ENCODE results near the gene CDIPT. TPM values are rescaled to one million over a fixed set of nuclear protein-coding genes. Genes with fewer than 3 reads are reported as not detected.

Gene CDIPT
- total RNA-seq, 1 donor from 2014 or later: 88.1 TPM

DNA sequence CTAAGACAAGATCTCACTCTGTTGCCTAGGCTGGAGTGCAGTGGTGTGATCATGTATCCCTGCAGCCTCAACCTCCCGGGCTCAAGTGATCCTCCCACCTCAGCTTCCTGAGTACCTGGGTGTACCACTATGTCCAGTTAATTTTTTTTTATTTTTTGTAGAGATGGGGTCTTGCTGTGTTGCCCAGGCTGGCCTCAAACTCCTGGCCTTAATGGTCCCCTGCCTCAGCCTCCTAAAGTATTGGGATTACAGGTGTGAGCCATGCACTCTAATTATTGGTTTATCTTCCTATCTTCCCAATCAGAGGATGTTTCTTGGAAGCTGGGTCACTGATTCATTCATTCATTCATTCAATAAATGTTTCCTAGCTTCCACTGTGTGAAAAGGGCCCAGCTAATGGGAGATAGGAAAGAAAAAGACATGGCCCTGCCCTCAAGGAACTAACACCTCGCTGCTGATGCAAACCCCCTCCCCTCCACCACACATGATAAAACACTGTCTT, 45.7 kb upstream of the CDIPT start:
- no peak for DNase-seq (ENCODE audit: low read depth)
- Histone ChIP-seq H3K4me3 (ENCODE audit: insufficient read depth, low read depth, low read length) (no peak overlapping the region), H2AFZ (ENCODE audit: low read depth, low read length) (no peak overlapping the region), H3K36me3 (ENCODE audit: insufficient read depth, low read length) (peaks cover 3% of the 10 kb centered on the region), H3K79me2 (ENCODE audit: insufficient read depth, low read length) (no peaks in the 10 kb centered on the region), H3K9ac (ENCODE audit: low read length) (no peak overlapping the region), H3K9me3 (ENCODE audit: insufficient read depth, low read depth, low read length) (no peaks in the 10 kb centered on the region), H3K4me1 (ENCODE audit: insufficient read depth, low read length) (no peaks in the 10 kb centered on the region), H3K4me2 (ENCODE audit: low read length) (no peak overlapping the region), H3K27me3 (ENCODE audit: insufficient read depth, low read length) (no peaks in the 10 kb centered on the region), H4K20me1 (ENCODE audit: insufficient read depth, low read length) (peaks cover 9% of the 10 kb centered on the region), H3K27ac (ENCODE audit: low read depth, low read length) (no peak overlapping the region)
- no peak overlapping the region for H3K27ac Mint-ChIP-seq (ENCODE audit: unreplicated experiment)
- H3K36me3 Mint-ChIP-seq (ENCODE audit: low read depth, unreplicated experiment): peaks cover 11% of the 10 kb centered on the region
- TF ChIP-seq, protein P1, sequence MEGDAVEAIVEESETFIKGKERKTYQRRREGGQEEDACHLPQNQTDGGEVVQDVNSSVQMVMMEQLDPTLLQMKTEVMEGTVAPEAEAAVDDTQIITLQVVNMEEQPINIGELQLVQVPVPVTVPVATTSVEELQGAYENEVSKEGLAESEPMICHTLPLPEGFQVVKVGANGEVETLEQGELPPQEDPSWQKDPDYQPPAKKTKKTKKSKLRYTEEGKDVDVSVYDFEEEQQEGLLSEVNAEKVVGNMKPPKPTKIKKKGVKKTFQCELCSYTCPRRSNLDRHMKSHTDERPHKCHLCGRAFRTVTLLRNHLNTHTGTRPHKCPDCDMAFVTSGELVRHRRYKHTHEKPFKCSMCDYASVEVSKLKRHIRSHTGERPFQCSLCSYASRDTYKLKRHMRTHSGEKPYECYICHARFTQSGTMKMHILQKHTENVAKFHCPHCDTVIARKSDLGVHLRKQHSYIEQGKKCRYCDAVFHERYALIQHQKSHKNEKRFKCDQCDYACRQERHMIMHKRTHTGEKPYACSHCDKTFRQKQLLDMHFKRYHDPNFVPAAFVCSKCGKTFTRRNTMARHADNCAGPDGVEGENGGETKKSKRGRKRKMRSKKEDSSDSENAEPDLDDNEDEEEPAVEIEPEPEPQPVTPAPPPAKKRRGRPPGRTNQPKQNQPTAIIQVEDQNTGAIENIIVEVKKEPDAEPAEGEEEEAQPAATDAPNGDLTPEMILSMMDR (IDR thresholded peaks at IDR 0.05; ENCODE audit: insufficient read depth, low read depth, low read length): no peak
- TF ChIP-seq EZH2 (IDR thresholded peaks at IDR 0.05; ENCODE audit: insufficient read depth, low read length): no peak
- peaks cover 3% of the 10 kb centered on the region for H3K4me1 Mint-ChIP-seq (ENCODE audit: low read depth, unreplicated experiment)
- no peaks in the 10 kb centered on the region for H3K27me3 Mint-ChIP-seq (ENCODE audit: low read depth, unreplicated experiment)
- H3K4me3 Mint-ChIP-seq (ENCODE audit: unreplicated experiment): no peak overlapping the region
- no peaks in the 10 kb centered on the region for H3K9me3 Mint-ChIP-seq (ENCODE audit: unreplicated experiment)
- no peak for FAIRE-seq

DNA sequence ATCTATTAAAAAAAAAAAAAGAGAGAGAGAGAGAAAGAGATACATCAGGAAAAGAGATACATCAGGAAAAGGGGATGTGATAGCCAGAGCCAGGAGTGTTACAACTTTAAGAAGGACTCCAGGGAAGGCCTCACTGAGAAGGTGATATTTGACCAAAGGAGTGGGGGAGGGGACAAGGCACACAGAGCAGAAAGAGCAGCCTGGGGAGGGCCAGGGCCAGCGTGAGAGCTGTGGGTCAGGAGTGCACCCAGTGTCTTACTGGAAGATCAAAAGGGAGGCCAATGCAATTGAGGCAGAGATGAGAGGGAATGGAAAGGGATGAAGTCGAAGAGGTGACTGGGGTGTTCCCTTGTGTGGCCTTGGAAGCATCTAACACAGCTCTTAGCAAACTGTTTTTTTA, 44.9 kb upstream of the CDIPT start:
- H3K36me3 ChIP-seq (ENCODE audit: insufficient read depth, low read length): peaks cover 3% of the 10 kb centered on the region
- H3K27me3 ChIP-seq (ENCODE audit: insufficient read depth, low read length): no peaks in the 10 kb centered on the region
- no peak overlapping the region for H2AFZ ChIP-seq (ENCODE audit: low read depth, low read length)
- no peaks in the 10 kb centered on the region for H3K4me1 ChIP-seq (ENCODE audit: insufficient read depth, low read length)
- no peaks in the 10 kb centered on the region for H3K9me3 ChIP-seq (ENCODE audit: insufficient read depth, low read depth, low read length)
- Mint-ChIP-seq H3K4me1 (ENCODE audit: low read depth, unreplicated experiment) (peaks cover 8% of the 10 kb centered on the region), H3K27me3 (ENCODE audit: low read depth, unreplicated experiment) (no peaks in the 10 kb centered on the region), H3K4me3 (ENCODE audit: unreplicated experiment) (no peak overlapping the region), H3K36me3 (ENCODE audit: low read depth, unreplicated experiment) (peaks cover 9% of the 10 kb centered on the region), H3K27ac (ENCODE audit: unreplicated experiment) (no peak overlapping the region), H3K9me3 (ENCODE audit: unreplicated experiment) (no peaks in the 10 kb centered on the region)
- TF ChIP-seq EZH2 (IDR thresholded peaks at IDR 0.05; ENCODE audit: insufficient read depth, low read length): no peak
- TF ChIP-seq, protein P1 (IDR thresholded peaks at IDR 0.05; ENCODE audit: insufficient read depth, low read depth, low read length): no peak
- H3K9ac ChIP-seq (ENCODE audit: low read length): no peak overlapping the region
- H3K79me2 ChIP-seq (ENCODE audit: insufficient read depth, low read length): no peaks in the 10 kb centered on the region
- FAIRE-seq: no peak
- H3K4me2 ChIP-seq (ENCODE audit: low read length): no peak overlapping the region
- H4K20me1 ChIP-seq (ENCODE audit: insufficient read depth, low read length): peaks cover 13% of the 10 kb centered on the region
- no peak for DNase-seq (ENCODE audit: low read depth)
- no peak overlapping the region for H3K4me3 ChIP-seq (ENCODE audit: insufficient read depth, low read depth, low read length)
- H3K27ac ChIP-seq (ENCODE audit: low read depth, low read length): no peak overlapping the region

DNA sequence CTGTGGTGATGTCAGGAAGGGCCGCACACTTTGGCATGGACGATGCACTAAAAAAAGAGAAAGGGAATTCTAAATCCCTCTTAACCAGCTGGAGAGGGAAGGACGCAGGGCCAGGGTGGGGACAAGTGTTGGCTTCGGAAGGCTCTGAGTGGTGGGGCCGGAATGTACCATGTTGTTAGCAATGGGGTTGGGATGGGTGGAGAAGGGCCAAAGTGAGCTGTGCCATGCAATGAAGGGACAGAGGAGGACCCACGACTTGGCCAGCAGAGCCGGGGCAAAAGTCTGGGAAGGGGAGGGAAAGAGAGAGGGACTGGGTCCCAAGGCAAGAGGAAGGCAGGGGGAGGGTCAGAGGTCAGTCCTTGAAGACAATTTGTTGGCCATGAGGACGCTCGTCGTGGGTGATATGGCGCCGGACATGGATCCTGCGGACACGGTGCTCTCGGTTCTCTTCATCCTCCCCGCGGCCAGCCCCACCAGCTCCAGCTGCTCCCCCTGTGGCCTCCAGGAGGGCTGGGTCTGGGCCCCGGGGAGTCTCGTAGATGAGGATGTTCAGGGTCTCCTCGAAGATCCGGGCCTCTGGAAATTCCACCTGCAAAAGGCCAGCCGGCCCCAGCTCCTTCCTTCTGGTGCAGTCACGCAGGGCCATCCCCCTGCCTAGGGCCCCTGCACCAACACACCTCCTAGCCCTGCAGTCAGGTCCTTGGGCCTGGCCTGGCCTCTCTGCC, 43.7 kb upstream of the CDIPT start:
- Histone ChIP-seq H3K4me2 (ENCODE audit: low read length) (no peak overlapping the region), H3K36me3 (ENCODE audit: insufficient read depth, low read length) (peaks cover 3% of the 10 kb centered on the region), H4K20me1 (ENCODE audit: insufficient read depth, low read length) (peaks cover 19% of the 10 kb centered on the region), H3K9ac (ENCODE audit: low read length) (no peak overlapping the region), H3K9me3 (ENCODE audit: insufficient read depth, low read depth, low read length) (no peaks in the 10 kb centered on the region), H3K4me3 (ENCODE audit: insufficient read depth, low read depth, low read length) (no peak overlapping the region), H3K79me2 (ENCODE audit: insufficient read depth, low read length) (peaks cover 4% of the 10 kb centered on the region), H2AFZ (ENCODE audit: low read depth, low read length) (no peak overlapping the region), H3K27ac (ENCODE audit: low read depth, low read length) (no peak overlapping the region), H3K27me3 (ENCODE audit: insufficient read depth, low read length) (no peaks in the 10 kb centered on the region), H3K4me1 (ENCODE audit: insufficient read depth, low read length) (no peaks in the 10 kb centered on the region)
- peaks cover 14% of the 10 kb centered on the region for H3K4me1 Mint-ChIP-seq (ENCODE audit: low read depth, unreplicated experiment)
- peaks cover 9% of the 10 kb centered on the region for H3K36me3 Mint-ChIP-seq (ENCODE audit: low read depth, unreplicated experiment)
- peak overlapping the region; percentile 34 for H3K4me3 Mint-ChIP-seq (ENCODE audit: unreplicated experiment)
- H3K27ac Mint-ChIP-seq (ENCODE audit: unreplicated experiment): no peak overlapping the region
- DNase-seq (ENCODE audit: low read depth) (no peak), FAIRE-seq (no peak)
- H3K27me3 Mint-ChIP-seq (ENCODE audit: low read depth, unreplicated experiment): no peaks in the 10 kb centered on the region
- TF ChIP-seq EZH2 (IDR thresholded peaks at IDR 0.05; ENCODE audit: insufficient read depth, low read length): no peak
- TF ChIP-seq, protein P1 (IDR thresholded peaks at IDR 0.05; ENCODE audit: insufficient read depth, low read depth, low read length): no peak
- H3K9me3 Mint-ChIP-seq (ENCODE audit: unreplicated experiment): no peaks in the 10 kb centered on the region
